ENCODE data around the gene ARHGAP28.
"Not testable (repeated sequence)": the region's sequence is repeated elsewhere in the genome, so short reads cannot be mapped to it uniquely, and the experiment has no call there.

ARHGAP28 gene

GRCh38 chr18:6827566-6827965, 98.0 kb downstream of the ARHGAP28 start:
- not testable (repeated sequence) for DNase-seq

GRCh38 chr18:6830916-6831315, 101.4 kb downstream of the ARHGAP28 start:
- DNase-seq: no peak

GRCh38 chr18:6835345-6835744, 105.8 kb downstream of the ARHGAP28 start:
- no peak for DNase-seq

GRCh38 chr18:6836331-6836730, 106.8 kb downstream of the ARHGAP28 start:
- DNase-seq: no peak

- no peak for DNase-seq
Measured at GRCh38 chr18:6837904-6838303, 108.4 kb downstream of the ARHGAP28 start.

- DNase-seq: no peak
Measured at GRCh38 chr18:6842081-6842480, 112.6 kb downstream of the ARHGAP28 start.

- DNase-seq: no peak
Measured at GRCh38 chr18:6843308-6843707, 113.8 kb downstream of the ARHGAP28 start.

GRCh38 chr18:6845521-6845920, 116.0 kb downstream of the ARHGAP28 start:
- not testable (repeated sequence) for DNase-seq

GRCh38 chr18:6850396-6850795, 120.9 kb downstream of the ARHGAP28 start:
- no peak for DNase-seq

- no peak for DNase-seq
Measured at GRCh38 chr18:6851480-6851879, 122.0 kb downstream of the ARHGAP28 start.

- no peak for DNase-seq
Measured at GRCh38 chr18:6854811-6855210, 125.3 kb downstream of the ARHGAP28 start.

GRCh38 chr18:6855767-6856166, 126.3 kb downstream of the ARHGAP28 start:
- no peak for DNase-seq

- DNase-seq: no peak
Measured at GRCh38 chr18:6857300-6857699, 127.8 kb downstream of the ARHGAP28 start.

- no peak for DNase-seq
Measured at GRCh38 chr18:6859676-6860422, 130.3 kb downstream of the ARHGAP28 start.

- no peak for DNase-seq
Measured at GRCh38 chr18:6860804-6861448, 131.4 kb downstream of the ARHGAP28 start.

GRCh38 chr18:6865251-6865650, 135.7 kb downstream of the ARHGAP28 start:
- DNase-seq: no peak

GRCh38 chr18:6866552-6867085, 137.1 kb downstream of the ARHGAP28 start:
- no peak for DNase-seq

GRCh38 chr18:6868033-6868432, 138.5 kb downstream of the ARHGAP28 start:
- DNase-seq: no peak

GRCh38 chr18:6871566-6871965, 142.1 kb downstream of the ARHGAP28 start:
- no peak for DNase-seq

- no peak for DNase-seq
Measured at GRCh38 chr18:6873040-6873751, 143.7 kb downstream of the ARHGAP28 start.

GRCh38 chr18:6874315-6874714, 144.8 kb downstream of the ARHGAP28 start:
- DNase-seq: no peak

GRCh38 chr18:6875749-6876148, 146.2 kb downstream of the ARHGAP28 start:
- no peak for DNase-seq

- no peak for DNase-seq
Measured at GRCh38 chr18:6876641-6877041, 147.1 kb downstream of the ARHGAP28 start.

- no peak for DNase-seq
Measured at GRCh38 chr18:6877288-6877687, 147.8 kb downstream of the ARHGAP28 start.
